ENCODE measurements around the gene THEMIS. TPM values are rescaled to one million over a fixed set of nuclear protein-coding genes. Genes with fewer than 3 reads are reported as not detected.
A peak's percentile ranks its signal among the peaks of the same experiment; 100 is the strongest.

The THEMIS gene
- total RNA-seq, 2 donors from 2014 or later = 11.0 to 50.8 TPM

DNA sequence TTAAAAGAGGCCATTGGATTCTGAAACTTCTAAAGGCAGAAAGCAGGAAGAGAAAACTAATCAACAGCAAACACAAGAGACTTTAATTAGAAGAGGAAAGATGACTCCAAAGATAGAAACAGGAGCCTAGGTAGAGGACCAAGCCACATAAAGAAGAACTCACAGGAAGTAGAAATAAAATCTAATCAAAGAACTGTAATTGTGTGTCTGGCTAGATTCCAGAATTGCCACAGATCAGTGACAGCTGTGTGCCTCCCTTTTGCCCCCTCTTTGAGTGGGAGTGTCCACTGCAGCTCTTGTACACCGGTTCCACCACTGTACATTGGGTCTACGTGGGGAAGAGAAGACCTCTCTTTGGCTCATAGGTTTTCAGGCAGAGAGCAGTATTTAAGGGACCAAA lies 22.3 kb upstream of the THEMIS start:
- Mint-ChIP-seq H3K36me3 (peaks cover 15 to 42% of the 10 kb centered on the region in 2 donors), H3K27ac (peak overlapping the region in 1 of 2 donors; percentile 18), H3K9me3 (peaks cover 13 to 25% of the 10 kb centered on the region in 2 donors)
- DNase-seq (ENCODE audit: low spot score in 2 of 2) = no peak
- ATAC-seq = no peak

DNA sequence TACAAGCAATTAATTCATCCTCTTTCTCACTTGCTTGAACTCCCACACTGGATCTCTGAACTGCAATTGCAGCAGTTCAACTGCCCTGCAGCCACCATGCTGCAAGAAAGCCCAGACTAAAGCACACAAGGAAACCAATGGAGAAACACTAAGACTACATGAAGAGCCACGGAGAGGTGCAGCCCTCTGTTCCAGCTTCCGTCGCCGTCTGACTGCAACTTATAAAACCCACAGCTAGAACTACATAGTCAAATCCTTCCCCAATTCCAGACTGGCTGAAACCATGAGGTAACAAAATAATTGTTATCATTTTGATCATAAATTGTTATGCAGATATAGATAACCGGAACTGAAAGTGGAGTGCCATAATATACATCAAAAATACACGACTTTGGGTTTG lies 21.1 kb upstream of the THEMIS start:
- DNase-seq (ENCODE audit: low spot score in 2 of 2) = no peak
- peaks cover 6 to 16% of the 10 kb centered on the region in 2 donors for H3K9me3 Mint-ChIP-seq
- ATAC-seq = no peak
- peak overlapping the region in 1 of 2 donors; percentile 13 for H3K27ac Mint-ChIP-seq
- H3K36me3 Mint-ChIP-seq = peaks cover 6 to 30% of the 10 kb centered on the region in 2 donors

DNA sequence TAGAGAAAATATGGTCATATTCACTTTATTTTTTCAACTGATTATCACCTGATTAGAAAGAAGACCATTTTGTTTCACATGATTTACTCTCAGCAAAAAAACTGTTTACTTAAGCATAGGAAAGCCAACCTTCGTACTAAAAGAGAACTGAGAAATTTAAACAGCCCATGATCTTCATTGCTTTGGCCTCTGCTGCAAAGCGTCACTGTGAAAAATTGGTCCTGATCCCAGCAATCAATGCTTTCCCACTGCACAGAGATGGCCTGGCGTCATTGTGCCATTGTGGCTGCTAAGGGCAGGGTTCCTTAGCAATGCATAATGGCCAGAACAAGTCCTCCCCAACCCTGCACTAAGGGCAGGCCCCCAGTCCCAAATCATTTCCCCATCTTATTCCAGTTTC lies 19.9 kb upstream of the THEMIS start:
- H3K27ac Mint-ChIP-seq = no peak overlapping the region
- DNase-seq (ENCODE audit: low spot score in 2 of 2) (no peak), ATAC-seq (no peak)
- peaks cover 1 to 11% of the 10 kb centered on the region in 2 donors for H3K9me3 Mint-ChIP-seq
- peaks cover 2 to 23% of the 10 kb centered on the region in 2 donors for H3K36me3 Mint-ChIP-seq

DNA sequence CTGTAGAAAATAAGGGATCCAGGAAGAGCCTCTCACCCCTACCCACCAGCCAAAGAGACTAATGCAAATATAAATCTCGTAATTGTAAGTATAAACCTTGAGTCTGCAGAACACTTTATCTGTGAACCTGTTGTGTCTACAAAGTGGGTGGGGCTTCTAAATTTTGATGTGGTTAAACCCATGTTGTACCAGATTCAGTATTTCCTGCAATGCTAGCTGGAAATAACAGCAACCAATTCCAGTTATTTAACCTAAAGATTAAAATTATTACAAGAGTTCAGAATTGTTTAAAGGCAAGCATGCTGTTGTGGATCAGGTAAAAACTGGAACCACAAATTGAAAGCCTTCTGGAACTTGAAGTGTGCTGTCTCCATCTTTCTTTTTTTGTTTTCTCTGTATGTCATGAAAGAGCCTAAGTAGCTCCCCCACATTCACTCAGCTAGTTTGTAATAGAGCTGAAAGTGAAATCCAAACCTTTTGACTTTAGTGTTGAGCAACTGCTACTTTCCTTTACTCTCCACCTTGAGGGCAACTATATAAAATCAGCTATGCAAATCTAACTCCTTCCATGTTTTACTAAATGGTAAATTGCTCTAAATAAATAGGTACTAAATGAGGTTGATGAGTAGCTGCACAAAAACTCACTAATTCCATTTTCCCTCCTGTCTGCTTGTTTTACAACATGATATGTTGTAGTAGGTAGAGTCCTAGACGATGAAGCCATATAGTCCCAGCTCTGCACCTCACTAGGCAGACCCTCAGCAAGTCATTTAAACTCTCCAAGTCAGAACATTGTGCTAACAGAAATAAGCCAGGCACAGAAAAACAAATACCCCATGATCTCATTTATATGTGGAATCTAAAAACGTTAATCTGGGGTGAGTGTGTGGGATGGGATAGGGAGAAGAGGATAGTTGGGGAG lies 17.9 kb upstream of the THEMIS start:
- DNase-seq (ENCODE audit: low spot score in 2 of 2) (no peak), ATAC-seq (peak; percentile 80 to 92)
- H3K9me3 Mint-ChIP-seq = peaks cover 0 to 5% of the 10 kb centered on the region in 2 donors
- H3K36me3 Mint-ChIP-seq = peaks cover 0 to 25% of the 10 kb centered on the region in 2 donors
- peak overlapping the region; percentile 9 to 24 for H3K27ac Mint-ChIP-seq

DNA sequence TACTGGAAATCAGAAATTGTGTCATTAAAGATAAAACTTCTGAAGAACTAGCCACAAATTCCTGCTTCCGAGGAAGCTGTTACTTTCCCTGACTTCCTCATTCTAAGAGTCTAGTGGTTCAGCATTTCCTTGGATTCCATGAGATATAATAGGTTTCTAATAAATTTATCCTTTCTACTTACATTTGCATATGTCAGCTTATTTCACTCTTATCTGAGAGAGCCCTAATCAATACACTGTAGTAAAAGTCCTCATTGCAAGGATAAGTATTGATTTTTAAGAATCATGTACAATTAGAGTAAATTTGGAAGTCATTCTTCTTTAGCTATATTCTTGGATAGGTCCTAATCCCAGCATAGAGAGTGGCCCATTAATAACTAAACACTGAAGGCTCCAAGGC lies 16.9 kb upstream of the THEMIS start:
- Mint-ChIP-seq H3K36me3 (peaks cover 0 to 26% of the 10 kb centered on the region in 2 donors), H3K9me3 (peaks cover 0 to 9% of the 10 kb centered on the region in 2 donors), H3K27ac (peak overlapping the region in 1 of 2 donors; percentile 9)
- DNase-seq (ENCODE audit: low spot score in 2 of 2) (no peak), ATAC-seq (no peak)

DNA sequence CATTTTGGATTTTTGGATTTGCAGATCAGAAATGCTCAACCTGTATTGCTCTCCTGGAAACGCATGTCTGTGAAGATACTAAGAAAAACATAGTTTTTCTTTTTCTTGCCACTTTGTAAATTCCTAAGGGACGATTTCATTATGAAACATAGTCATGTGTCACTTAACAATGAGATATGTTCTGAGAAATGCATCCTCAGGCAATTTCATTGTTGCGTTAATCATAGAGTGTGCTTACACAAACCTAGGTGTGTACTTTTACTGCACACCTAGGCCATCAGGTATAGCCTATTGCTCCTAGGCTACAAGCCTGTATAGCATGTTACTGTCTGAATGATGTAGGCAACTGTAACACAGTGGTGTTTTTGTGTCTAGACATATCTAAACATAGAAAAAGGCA lies 13.4 kb upstream of the THEMIS start:
- H3K27ac Mint-ChIP-seq = no peak overlapping the region
- no peak for DNase-seq (ENCODE audit: low spot score in 2 of 2)
- ATAC-seq = no peak
- peaks cover 13 to 16% of the 10 kb centered on the region in 2 donors for H3K9me3 Mint-ChIP-seq
- H3K36me3 Mint-ChIP-seq = peaks cover 13 to 39% of the 10 kb centered on the region in 2 donors

DNA sequence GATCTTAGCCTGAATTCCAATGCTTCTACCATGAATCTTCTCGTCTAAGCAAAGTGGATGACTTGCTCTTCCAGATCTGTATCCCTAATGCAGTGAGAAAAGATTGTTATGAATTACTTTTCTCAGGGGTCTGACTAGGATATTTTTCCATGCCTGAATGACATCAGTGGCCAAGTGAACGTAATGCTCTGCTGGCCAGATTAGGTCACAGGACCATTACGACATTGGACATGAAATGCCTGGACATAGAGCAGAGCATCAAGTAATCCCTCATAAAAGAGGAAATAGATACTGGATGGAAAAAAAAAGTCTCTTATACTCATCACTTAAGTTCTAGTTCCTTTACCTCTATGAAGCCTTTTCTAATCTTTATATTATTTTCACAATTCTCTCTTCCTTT lies 12.1 kb upstream of the THEMIS start:
- ATAC-seq = no peak
- Mint-ChIP-seq H3K27ac (no peak overlapping the region), H3K36me3 (peaks cover 20 to 41% of the 10 kb centered on the region in 2 donors), H3K9me3 (peaks cover 14 to 17% of the 10 kb centered on the region in 2 donors)
- no peak for DNase-seq (ENCODE audit: low spot score in 2 of 2)

DNA sequence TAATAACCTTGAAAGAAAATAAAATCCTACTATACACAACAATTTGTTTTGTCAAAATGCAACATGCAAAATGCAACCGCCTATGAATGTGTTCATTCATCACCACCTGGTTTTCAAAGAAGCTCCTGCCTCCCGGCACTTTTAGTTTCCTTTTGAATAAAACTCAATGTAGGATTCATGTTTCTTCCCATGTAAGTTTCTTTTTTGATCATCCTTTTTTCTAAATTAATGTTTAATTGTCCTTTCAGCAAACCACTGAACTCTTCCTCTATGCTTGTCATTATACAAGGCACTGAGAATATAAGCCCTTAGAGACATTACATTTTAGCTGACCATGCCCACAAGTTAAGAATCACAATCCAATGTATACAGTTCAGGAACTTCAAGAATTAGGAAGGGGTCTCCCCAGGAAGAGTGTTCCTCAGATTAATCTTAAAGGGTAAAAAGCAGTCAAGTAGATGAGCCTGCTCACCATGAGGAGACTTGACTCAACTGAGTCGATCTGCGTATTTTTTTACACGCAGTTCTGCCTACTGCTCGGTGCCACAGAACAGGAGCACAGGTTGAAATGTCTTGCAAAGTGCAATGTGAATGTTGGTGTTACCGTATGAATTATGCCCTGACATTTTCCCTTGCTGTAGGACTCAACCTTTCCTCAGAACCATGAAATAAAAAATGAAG lies 7.2 kb upstream of the THEMIS start:
- Mint-ChIP-seq H3K27ac (peak overlapping the region; percentile 77 to 83), H3K36me3 (peaks cover 21 to 46% of the 10 kb centered on the region in 2 donors), H3K9me3 (peaks cover 19 to 20% of the 10 kb centered on the region in 2 donors)
- DNase-seq (ENCODE audit: low spot score in 2 of 2) (no peak), ATAC-seq (peak; percentile 88 to 93)

DNA sequence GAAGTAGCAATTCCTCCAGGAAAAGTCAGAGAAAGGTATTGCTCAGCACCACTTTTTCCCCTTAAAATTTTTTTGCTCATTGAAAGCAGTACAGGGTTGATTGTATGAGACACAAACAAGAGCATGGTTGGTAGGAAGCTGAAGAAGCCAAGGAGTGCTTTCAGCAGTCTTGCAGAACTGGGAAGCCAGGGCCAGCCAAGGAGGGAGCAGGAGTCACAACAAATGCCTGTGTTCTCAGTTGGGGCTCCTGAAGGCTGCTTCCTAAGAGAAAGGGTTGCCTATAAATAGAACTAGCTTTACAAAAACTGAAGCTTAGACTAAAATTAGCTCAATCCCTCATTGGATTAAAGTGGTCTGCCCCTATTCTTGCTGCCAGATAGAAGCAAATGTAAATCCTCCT lies 3.3 kb upstream of the THEMIS start:
- Mint-ChIP-seq H3K27ac (peak overlapping the region in 1 of 2 donors; percentile 65), H3K36me3 (peaks cover 21 to 40% of the 10 kb centered on the region in 2 donors), H3K9me3 (peaks cover 6 to 8% of the 10 kb centered on the region in 2 donors)
- DNase-seq (ENCODE audit: low spot score in 2 of 2) (no peak), ATAC-seq (no peak)

DNA sequence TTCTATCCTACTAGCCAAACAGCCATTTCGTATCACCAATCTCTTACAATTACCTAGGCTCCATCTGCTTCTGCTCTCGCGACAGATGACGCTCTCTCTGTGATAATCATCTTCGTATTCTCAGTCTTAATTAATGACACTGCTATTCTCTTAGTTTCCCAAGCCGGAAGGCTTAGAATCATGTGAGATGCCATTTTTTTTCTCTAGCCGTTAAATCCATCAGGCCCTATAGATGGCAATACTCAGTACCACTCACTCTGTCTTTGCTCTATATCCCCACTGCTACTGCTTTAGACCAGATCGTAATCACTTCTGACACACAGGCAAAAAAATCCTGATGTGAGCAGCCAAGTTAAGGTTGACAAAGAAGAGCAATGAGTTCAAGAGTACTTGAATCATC lies 2.1 kb upstream of the THEMIS start:
- peak overlapping the region; percentile 7 to 56 for H3K27ac Mint-ChIP-seq
- H3K9me3 Mint-ChIP-seq = peaks cover 6 to 7% of the 10 kb centered on the region in 2 donors
- H3K36me3 Mint-ChIP-seq = peaks cover 15 to 51% of the 10 kb centered on the region in 2 donors
- no peak for DNase-seq (ENCODE audit: low spot score in 2 of 2)
- peak in 1 of 2 donors; percentile 20 for ATAC-seq

DNA sequence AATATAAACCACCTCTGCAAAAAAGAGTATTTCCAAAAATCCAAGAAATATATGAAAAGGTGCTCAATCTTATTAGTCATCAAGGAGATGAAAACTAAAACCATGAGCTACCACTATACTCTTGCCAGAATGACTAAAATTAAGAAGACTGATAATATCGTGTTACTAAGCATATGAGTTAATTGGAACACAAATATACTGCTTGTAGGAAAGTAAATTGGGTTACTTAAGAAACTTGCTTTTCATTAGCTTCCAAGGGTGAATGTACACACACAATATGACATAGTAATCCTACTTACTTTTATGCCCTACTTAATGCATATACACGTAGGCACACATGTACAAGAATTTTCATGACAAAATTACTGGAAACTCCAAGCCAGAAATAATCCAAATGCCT lies 3.4 kb downstream of the THEMIS start:
- DNase-seq (ENCODE audit: low spot score in 2 of 2) (no peak), ATAC-seq (peak; percentile 72)
- Mint-ChIP-seq H3K36me3 (peaks cover 15 to 33% of the 10 kb centered on the region in 2 donors), H3K27ac (peak overlapping the region; percentile 78 to 91), H3K9me3 (no peaks in the 10 kb centered on the region)

DNA sequence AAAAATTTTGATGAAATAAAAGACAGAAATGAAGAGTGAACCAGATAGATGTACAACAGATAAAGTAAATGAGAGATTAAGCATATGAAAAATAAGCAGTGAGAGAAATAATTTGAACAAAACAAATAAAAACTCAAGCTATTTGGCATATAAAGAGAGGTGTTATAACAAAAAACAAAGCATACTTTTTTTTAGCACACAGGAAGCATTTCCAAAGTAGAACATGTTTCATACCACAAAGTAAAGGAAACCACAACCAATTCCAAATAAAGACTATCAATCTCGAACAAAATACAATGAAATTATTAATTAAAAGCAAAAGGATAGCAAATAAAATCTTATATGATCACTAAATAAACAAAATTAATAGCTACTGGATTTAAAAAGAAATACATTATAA lies 6.8 kb downstream of the THEMIS start:
- Mint-ChIP-seq H3K36me3 (peaks cover 16 to 42% of the 10 kb centered on the region in 2 donors), H3K27ac (peak overlapping the region; percentile 94 to 96), H3K9me3 (peaks cover 0 to 6% of the 10 kb centered on the region in 2 donors)
- ATAC-seq (no peak), DNase-seq (ENCODE audit: low spot score in 2 of 2) (no peak)

DNA sequence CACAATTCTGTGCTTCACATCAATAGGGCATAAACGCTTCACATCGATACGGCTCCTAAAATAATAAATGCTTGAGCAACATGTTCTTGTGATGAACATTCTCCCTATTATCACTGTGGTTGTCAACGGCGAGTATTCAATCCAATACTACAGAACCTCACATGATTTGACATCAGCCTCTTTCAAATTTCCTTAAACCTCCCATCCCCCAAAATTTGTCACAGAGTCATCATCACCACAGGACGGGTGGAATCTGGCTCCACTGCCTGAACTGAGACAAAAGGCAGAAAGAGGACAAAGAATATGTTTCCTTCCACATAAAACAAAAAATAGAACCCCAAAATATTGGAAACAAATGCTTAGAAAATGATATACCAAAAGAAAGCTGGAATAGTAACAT lies 7.3 kb downstream of the THEMIS start:
- Mint-ChIP-seq H3K27ac (peak overlapping the region; percentile 94 to 96), H3K36me3 (peaks cover 16 to 37% of the 10 kb centered on the region in 2 donors), H3K9me3 (peaks cover 0 to 6% of the 10 kb centered on the region in 2 donors)
- no peak for DNase-seq (ENCODE audit: low spot score in 2 of 2)
- ATAC-seq = peak; percentile 74 to 81

DNA sequence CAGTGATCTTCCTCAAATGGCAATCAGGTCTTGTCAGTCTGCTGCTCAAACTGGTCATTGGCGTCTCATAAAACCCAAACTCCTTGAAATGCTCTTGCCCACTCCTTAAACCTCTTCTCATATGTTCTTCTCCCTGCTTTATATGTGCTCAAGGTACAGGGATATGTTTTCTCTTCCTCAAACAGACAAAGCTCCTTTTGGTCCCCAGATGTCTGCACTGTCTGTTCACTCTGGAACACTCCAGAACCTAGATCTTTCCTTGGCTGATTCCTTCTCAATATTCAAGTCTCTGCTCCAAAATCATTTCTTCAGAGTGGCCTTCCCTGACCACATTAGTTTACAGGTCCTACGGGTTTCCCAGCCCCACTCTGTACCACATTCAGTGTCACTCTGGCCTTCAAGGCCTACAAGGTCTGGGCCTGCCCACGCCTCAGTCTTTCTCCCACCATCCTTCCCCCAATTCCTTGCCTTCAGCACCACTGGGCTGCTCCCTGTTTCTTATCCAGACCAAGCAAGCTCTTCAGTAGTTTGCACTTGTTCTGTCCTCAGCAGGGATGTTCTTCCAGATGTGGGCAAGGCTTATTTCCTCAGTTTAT lies 9.0 kb downstream of the THEMIS start:
- peak in 1 of 2 donors; percentile 45 for ATAC-seq
- Mint-ChIP-seq H3K36me3 (peaks cover 16 to 37% of the 10 kb centered on the region in 2 donors), H3K9me3 (peaks cover 0 to 13% of the 10 kb centered on the region in 2 donors), H3K27ac (peak overlapping the region; percentile 15 to 74)
- DNase-seq (ENCODE audit: low spot score in 2 of 2) = no peak

DNA sequence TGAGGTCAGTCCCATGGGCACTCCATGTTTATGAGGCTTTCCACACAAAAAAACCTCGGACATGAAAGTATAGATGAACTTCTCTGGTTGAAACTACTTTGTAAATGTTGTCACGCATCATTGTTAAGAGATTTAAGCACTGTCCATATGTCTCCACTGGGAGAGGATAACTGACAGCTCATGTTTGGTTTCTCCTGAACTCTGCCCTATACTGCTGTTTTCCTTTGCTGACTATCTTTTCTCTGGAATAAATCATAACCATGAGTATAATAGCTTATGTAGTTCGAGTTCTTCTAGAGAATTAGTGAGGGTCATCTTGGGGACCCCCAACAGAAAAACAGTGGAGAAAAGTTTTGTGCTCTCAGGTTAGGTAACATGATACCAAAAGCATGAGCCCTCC lies 14.3 kb downstream of the THEMIS start:
- no peak for DNase-seq (ENCODE audit: low spot score in 2 of 2)
- peak in 1 of 2 donors; percentile 42 for ATAC-seq
- Mint-ChIP-seq H3K9me3 (peaks cover 0 to 26% of the 10 kb centered on the region in 2 donors), H3K36me3 (peaks cover 11 to 48% of the 10 kb centered on the region in 2 donors), H3K27ac (peak overlapping the region in 1 of 2 donors; percentile 13)

DNA sequence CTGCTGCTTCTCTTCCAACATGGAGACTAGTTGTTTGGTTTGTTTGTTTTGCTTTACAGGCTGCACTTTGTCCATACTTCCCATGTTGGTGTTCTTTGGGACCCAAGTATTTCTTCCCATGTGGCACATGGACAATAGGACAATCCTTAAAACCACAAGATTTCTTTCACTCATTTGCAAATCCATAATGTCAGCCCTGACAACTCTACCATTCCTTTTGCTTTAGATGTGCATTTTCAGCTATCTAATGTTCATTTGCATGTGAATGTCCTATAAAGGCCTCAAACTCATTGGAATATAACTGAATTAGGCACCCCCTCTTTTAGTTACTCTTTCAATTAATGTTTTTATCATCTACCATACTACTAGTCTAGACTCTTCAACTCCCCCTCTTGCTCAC lies 16.7 kb downstream of the THEMIS start:
- ATAC-seq (no peak), DNase-seq (ENCODE audit: low spot score in 2 of 2) (no peak)
- Mint-ChIP-seq H3K27ac (peak overlapping the region in 1 of 2 donors; percentile 24), H3K36me3 (peaks cover 8 to 34% of the 10 kb centered on the region in 2 donors), H3K9me3 (peaks cover 0 to 24% of the 10 kb centered on the region in 2 donors)

Measured in activated naive CD4-positive, alpha-beta T cell treated with anti-CD3 and anti-CD28 coated beads, Interleukin-2, amount 50 U/mL, for 72 hours (primary cell).